ENCODE data around the gene POLR2E.
A peak's percentile ranks its signal among the peaks of the same experiment; 100 is the strongest.
"Not testable (repeated sequence)": the region's sequence is repeated elsewhere in the genome, so short reads cannot be mapped to it uniquely, and the experiment has no call there.

The POLR2E gene

DNA sequence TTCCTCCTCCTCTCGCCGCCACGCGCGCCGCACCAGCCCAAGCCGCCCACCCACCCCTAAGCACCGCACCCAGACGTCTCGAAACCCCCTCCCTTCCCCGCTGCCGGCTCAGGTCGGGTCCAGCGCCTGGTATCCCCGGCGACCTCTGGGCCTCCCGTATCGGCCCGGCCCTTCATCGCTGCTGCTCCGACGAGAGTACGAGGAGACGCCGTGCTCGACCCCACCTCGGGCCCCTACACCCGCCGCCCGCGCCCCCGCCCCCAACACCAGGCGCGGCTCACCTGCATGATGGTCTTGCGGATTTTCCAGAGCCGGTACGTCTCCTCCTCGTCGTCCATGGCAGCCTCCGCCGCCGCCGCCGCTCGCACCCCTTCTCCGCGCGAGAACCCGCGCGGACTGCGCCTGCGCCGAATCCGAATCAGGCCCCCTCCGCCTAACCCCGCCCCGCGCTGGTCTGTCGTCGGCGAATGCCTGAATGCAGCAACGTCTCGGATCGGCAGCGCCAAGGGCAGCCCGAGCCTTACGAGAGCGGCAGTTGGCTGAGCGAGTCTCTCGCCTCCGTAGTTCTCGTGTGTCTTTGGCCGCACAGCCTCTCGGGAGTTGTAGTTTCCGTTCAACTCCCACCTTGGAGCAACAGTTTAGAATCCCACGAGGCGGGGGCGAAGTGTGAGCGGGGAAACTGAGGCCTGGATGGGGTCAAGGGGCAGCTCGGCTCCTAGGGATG, at the start of gene POLR2E:
TSS of gene POLR2E (minus strand) at position 398 of the 724 bp plus-strand sequence. CDS start at position 338, 60 bp downstream.
- ATAC-seq = peak; percentile 95 to 97

DNA sequence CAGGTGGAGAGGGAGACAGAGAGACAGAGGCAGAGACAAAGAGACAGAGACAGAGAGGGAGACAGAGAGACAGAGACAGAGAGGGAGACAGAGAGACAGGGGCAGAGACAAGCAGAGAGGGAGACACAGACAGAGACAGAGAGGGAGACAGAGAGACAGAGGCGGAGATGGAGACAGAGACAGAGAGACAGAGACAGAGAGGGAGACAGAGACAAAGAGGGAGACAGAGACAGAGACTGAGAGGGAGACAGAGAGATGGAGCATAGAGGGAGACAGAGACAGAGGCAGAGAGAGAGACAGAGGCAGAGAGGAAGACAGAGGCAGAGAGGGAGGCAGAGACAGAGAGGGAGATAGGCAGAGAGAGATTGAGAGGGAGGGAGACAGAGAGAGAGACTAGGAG, 49.6 kb upstream of the POLR2E start:
- ATAC-seq = no peak

DNA sequence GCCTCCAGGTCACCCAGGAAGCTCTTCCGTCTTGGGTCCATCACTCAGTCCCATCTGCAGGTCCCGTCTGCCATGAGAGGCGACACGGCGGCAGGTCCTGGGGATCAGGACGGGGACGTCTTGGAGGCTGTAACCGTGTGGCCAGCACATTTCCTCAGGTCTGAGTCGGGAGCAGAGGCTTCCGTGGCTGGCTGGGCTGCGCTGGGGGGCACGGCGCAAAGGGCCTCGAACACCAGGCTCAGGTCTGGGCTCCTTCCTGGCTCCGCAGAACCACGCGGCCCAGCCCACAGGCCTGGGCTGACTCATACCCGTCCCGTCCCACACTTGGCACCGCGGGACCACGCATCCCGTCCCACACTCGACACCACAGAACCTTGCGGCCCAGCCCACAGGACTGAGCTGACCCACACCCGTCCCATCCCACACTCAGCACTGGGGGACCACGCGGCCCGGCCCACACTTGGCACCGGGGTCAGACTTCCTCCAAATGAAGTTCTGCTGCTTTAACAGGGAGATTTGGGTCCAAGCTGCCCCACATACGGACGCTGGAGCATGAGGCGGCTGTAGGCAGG, 48.7 kb upstream of the POLR2E start:
- no peak for ATAC-seq

DNA sequence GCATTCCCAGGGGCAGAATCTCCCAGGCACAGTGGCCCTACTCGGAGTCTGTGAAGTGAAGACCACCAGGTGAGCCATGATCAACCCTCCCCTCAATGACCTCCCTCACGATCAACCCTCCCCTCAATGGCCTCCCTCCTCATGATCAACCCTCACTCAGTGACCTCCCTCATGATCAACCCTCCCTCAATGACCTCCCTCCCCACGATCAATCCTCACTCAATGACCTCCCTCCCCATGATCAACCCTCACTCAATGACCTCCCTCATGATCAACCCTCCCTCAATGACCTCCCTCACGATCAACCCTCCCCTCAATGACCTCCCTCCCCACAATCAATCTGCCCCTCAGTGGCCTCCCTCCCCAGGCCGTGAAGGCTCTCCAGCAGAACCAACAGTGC, 46.8 kb upstream of the POLR2E start:
- ATAC-seq = no peak

GRCh38 chr19:1140272-1141027, 45.3 kb upstream of the POLR2E start:
- no peak for ATAC-seq

DNA sequence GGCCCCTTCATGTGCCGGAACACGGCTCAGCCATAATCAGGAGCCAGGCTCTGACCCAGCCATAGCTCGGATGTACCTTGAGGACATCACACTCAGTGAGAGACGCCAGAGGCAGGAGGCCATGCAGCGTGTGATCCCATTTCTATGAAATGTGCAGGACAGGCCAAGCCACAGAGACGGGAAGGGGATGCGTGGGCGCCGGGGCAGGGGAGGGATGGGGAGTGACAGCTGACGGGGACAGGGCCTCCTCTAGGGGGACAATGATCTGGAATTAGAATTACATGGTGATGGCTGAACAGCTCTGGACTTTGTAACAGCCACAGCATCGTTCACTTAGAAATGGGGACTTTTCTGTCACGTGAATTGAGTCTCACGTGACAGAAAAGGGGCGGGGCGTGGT, 44.0 kb upstream of the POLR2E start:
- ATAC-seq = no peak

GRCh38 chr19:1138121-1138520, 42.9 kb upstream of the POLR2E start:
- ATAC-seq = no peak

GRCh38 chr19:1136621-1137317, 41.6 kb upstream of the POLR2E start:
- no peak for ATAC-seq

DNA sequence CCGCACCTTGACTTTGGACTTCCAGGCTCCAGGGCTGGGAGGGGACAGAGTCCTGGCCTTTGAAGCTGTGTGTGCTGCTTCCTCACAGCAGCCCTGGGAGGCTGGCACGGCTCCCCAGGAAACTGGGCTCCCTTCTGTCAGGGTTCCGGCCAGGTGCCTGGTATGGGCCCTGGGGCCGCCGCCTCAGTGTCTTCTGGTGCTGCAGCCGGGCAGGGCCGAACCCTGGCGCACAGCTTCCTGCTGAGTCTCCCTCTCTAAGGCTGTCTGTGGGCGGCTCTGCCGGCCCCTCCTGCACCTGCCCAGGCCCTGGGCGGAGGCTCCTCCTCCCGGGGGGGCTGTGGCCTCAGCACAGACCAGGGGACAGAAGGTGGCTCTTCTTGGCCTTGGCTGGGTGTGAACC, 41.0 kb upstream of the POLR2E start:
- no peak for ATAC-seq

DNA sequence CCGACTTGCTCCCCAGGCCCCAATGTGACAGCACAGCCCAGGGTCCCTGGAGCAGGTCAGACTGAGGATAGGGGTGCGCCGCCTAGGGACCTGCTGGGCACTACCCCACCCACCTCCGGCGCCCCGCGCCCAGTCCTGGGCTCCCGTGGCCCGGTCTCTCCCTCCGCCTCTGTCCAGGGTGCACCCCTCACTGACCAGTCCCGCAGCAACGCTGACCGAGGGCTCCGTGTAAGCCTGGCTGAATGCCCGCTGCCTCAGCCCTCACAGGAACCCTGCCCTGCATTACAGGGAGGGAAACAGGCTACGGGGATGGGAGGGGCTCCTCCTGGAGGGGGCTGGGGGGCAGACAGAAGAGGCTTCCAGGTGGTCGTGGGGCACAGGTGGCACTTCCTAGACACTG, 40.3 kb upstream of the POLR2E start:
- no peak for ATAC-seq

DNA sequence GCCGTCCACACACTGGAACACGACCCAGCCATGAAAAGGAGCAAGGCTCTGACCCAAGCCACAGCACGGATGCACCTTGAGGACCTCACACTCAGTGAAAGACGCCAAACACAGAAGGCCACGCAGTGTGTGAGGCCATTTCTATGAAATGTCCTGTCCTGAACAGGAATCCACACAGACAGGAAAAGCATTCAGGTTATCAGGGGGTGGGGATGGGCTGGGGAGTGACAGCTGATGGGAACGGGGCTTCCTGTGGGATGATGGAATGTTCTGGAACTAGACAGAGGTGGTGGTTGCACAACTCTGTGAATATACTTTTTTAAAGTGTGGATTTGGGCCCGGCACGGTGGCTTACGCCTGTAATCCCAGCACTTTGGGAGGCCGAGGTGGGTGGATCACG, 39.3 kb upstream of the POLR2E start:
- ATAC-seq = no peak

DNA sequence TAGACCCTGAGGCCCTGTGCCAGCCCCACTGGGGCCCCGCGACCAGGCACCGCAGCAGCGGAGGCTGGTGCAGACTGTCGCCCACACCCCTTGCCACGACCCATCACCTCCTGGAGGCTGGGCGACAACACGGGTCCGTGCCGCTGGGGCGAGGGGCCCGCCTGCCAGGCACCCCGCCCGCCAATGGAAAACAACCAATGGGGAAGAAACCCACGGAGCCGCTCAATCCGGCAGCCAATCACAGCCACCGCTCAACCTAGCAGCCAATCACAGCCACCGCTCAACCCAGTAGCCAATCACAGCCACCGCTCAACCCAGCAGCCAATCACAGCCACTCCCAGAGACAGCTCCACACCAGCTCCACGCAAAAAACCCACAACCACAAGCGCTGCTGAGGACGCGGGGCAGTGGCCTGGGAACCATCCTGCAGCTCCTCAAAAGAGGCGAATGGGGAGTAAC, 38.3 kb upstream of the POLR2E start:
- peak; percentile 42 to 49 for ATAC-seq

GRCh38 chr19:1132552-1133383, 37.6 kb upstream of the POLR2E start:
- ATAC-seq = peak in 1 of 2 donors; percentile 1

DNA sequence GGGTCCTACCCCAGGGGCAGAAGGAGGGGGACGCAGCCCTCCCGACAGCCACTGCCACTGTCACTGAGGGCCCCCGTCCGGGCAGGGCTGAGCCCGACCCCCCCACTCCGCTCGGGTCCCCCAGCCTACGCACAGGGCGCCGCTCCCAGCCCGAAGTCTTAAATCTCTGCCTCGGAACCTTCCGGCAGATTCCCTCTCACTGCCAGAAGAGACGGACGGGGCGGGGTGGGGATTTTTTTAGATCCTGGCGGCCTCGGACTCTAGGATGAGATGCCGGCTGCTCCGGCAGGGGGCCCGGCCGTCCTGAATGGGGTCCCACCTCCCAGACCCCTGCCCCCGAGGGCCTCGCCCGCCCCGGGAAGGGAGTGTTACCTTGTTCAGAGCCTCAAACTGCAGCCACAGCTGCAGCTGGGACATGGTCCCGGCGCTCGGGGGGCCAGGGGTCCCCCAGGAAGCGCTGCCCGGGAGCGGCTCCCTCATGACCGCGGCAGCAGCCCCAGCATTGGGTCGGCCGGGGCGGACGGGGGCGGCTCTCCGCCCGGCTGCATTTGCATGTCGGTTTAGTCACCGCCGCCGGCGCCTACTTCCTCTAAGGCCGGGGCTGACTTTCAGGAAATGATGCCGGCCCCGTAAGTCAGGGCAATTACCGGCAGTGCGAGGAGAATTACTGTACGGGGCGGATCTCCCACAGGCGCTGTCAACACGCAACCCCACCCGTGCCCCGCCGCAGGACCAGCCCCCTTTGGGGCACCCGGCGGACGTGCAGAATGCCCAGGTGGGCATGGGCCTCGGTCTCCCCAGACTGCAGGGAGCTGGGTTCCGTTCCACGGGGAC, 36.8 kb upstream of the POLR2E start:
- ATAC-seq = peak; percentile 78

- ATAC-seq = peak; percentile 13 to 14
These were observed 35.9 kb upstream of the POLR2E start for GRCh38 chr19:1130771-1131717.

- no peak for ATAC-seq
These were observed 34.4 kb upstream of the POLR2E start for GRCh38 chr19:1129535-1129934.

DNA sequence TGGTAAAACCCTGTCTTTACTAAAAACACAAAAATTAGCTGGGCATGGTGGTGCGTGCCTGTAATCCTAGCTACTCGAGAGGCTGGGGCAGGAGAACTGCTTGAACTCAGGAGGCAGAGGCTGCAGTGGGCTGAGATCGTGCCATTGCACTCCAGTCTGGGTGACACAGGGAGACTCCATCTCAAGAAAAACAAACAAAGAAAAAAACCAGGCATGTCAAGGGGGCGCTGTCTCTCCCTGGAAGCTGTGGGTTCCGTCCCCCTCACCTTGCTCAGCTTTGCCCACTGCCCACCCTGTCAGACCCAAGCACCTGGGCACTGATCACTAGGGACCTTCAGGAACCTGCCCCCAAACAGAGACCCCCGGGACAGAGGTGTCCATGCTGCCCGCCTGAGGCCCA, 33.9 kb upstream of the POLR2E start:
- ATAC-seq = not testable (repeated sequence)

DNA sequence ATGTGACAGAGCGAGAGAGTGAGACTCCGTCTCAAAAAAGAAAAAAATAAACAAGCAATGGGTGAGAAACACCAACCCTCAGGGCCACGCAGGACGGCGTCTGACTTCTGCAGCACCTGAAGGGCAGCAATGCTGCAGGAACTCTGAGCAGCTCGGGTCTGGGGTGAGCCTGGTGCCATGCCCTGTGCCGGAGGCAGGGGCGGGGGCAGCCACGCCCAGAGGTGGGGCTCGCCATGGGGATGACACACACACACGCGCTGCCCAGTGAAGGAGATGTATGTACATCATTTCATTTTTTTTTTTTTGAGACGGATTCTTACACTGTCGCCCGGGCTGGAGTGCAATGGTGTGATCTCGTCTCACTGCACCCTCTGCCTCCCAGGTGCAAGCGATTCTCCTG, 32.9 kb upstream of the POLR2E start:
- ATAC-seq = no peak

- ATAC-seq = no peak
These were observed 32.0 kb upstream of the POLR2E start for GRCh38 chr19:1126984-1127760.
